IgD-negative memory B cell (primary cell): ENCODE results near the gene PRPSAP2. TPM values are rescaled to one million over a fixed set of nuclear protein-coding genes. Genes with fewer than 3 reads are reported as not detected.
A peak's percentile ranks its signal among the peaks of the same experiment; 100 is the strongest.
"Not testable (repeated sequence)": the region's sequence is repeated elsewhere in the genome, so short reads cannot be mapped to it uniquely, and the experiment has no call there.

Source experiments
- H3K27ac Mint-ChIP-seq, 3 donors: one replicate each; pipeline ENCODE4 v1.8.0; 2020 to 2022; ENCODE audit warnings: mild to moderate bottlenecking in 3 of 3, mixed read lengths in 3 of 3, moderate library complexity in 1 of 3
- H3K27me3 Mint-ChIP-seq: one replicate; pipeline ENCODE4 v1.8.0; 2021; ENCODE audit warnings: mixed read lengths
- H3K36me3 Mint-ChIP-seq: one replicate; pipeline ENCODE4 v1.8.0; 2020; ENCODE audit warnings: mild to moderate bottlenecking, mixed read lengths
- H3K4me1 Mint-ChIP-seq, 3 donors: one replicate each; pipeline ENCODE4 v1.8.0; 2020 to 2022; ENCODE audit warnings: mixed read lengths in 3 of 3, mild to moderate bottlenecking in 1 of 3
- H3K4me3 Mint-ChIP-seq, 4 donors: one replicate each; pipeline ENCODE4 v1.8.0; 2020 to 2022; ENCODE audit warnings: mild to moderate bottlenecking in 4 of 4, mixed read lengths in 4 of 4, moderate library complexity in 3 of 4
- H3K9me3 Mint-ChIP-seq, 3 donors: one replicate each; pipeline ENCODE4 v1.8.0; 2020 to 2021; ENCODE audit warnings: mixed read lengths in 3 of 3, mild to moderate bottlenecking in 1 of 3
- polyA plus RNA-seq: library from polyadenylated mRNA; unstranded; fragments of 300-500 nt; fragmentation: Illumina TruSeq; gene quantifications from one replicate; pipeline ENCODE4 v1.2.3, GENCODE V29; 2021

Gene PRPSAP2
- polyA plus RNA-seq, 1 donor from 2014 or later = 37.7 TPM

- H3K4me1 Mint-ChIP-seq = peaks cover 24 to 35% (median 26%) of the 10 kb centered on the region in 3 donors
- no peaks in the 10 kb centered on the region for H3K27me3 Mint-ChIP-seq
- H3K36me3 Mint-ChIP-seq = no peaks in the 10 kb centered on the region
- no peak overlapping the region for H3K27ac Mint-ChIP-seq
- H3K4me3 Mint-ChIP-seq = peak overlapping the region in 1 of 4 donors; percentile 35
- H3K9me3 Mint-ChIP-seq = no peaks in the 10 kb centered on the region
Observed at GRCh38 chr17:18862011-18862410, 4.1 kb downstream of the PRPSAP2 start.

GRCh38 chr17:18864996-18865395 is 7.1 kb downstream of the PRPSAP2 start:
- peak overlapping the region in 1 of 3 donors; percentile 59 for H3K27ac Mint-ChIP-seq
- peaks cover 13 to 23% (median 16%) of the 10 kb centered on the region in 3 donors for H3K4me1 Mint-ChIP-seq
- H3K4me3 Mint-ChIP-seq, H3K9me3 Mint-ChIP-seq, H3K27me3 Mint-ChIP-seq, H3K36me3 Mint-ChIP-seq: not testable (repeated sequence)

- peaks cover 2% of the 10 kb centered on the region for H3K36me3 Mint-ChIP-seq
- no peaks in the 10 kb centered on the region for H3K27me3 Mint-ChIP-seq
- no peaks in the 10 kb centered on the region for H3K9me3 Mint-ChIP-seq
- no peak overlapping the region for H3K27ac Mint-ChIP-seq
- H3K4me1 Mint-ChIP-seq = peaks cover 0 to 7% (median 6%) of the 10 kb centered on the region in 3 donors
- no peak overlapping the region for H3K4me3 Mint-ChIP-seq
Observed at GRCh38 chr17:18866866-18867813, 9.2 kb downstream of the PRPSAP2 start.

- H3K27ac Mint-ChIP-seq = no peak overlapping the region
- no peaks in the 10 kb centered on the region for H3K9me3 Mint-ChIP-seq
- H3K27me3 Mint-ChIP-seq = no peaks in the 10 kb centered on the region
- no peaks in the 10 kb centered on the region for H3K4me1 Mint-ChIP-seq
- H3K4me3 Mint-ChIP-seq = no peak overlapping the region
- peaks cover 7% of the 10 kb centered on the region for H3K36me3 Mint-ChIP-seq
Observed at GRCh38 chr17:18877104-18877645, 19.2 kb downstream of the PRPSAP2 start.

- Mint-ChIP-seq H3K27ac (peak overlapping the region in 1 of 3 donors; percentile 81), H3K9me3 (no peaks in the 10 kb centered on the region), H3K27me3 (no peaks in the 10 kb centered on the region), H3K36me3 (peaks cover 12% of the 10 kb centered on the region), H3K4me3 (no peak overlapping the region), H3K4me1 (peaks cover 4 to 9% (median 5%) of the 10 kb centered on the region in 3 donors)
Observed at GRCh38 chr17:18888766-18889290, 30.9 kb downstream of the PRPSAP2 start.

- no peaks in the 10 kb centered on the region for H3K9me3 Mint-ChIP-seq
- peaks cover 11% of the 10 kb centered on the region for H3K36me3 Mint-ChIP-seq
- H3K27me3 Mint-ChIP-seq = no peaks in the 10 kb centered on the region
- H3K4me3 Mint-ChIP-seq = no peak overlapping the region
- peaks cover 4 to 9% (median 5%) of the 10 kb centered on the region in 3 donors for H3K4me1 Mint-ChIP-seq
- H3K27ac Mint-ChIP-seq = peak overlapping the region in 1 of 3 donors; percentile 39
Observed at GRCh38 chr17:18889658-18890057, 31.7 kb downstream of the PRPSAP2 start.

GRCh38 chr17:18891541-18891940 is 33.6 kb downstream of the PRPSAP2 start:
- Mint-ChIP-seq H3K4me1 (peaks cover 5 to 9% (median 7%) of the 10 kb centered on the region in 3 donors), H3K27me3 (no peaks in the 10 kb centered on the region), H3K9me3 (no peaks in the 10 kb centered on the region), H3K4me3 (no peak overlapping the region), H3K36me3 (peaks cover 11% of the 10 kb centered on the region), H3K27ac (no peak overlapping the region)

- Mint-ChIP-seq H3K27ac (no peak overlapping the region), H3K9me3 (no peaks in the 10 kb centered on the region), H3K4me1 (peaks cover 19 to 24% (median 22%) of the 10 kb centered on the region in 3 donors), H3K36me3 (peaks cover 16% of the 10 kb centered on the region), H3K27me3 (no peaks in the 10 kb centered on the region), H3K4me3 (no peak overlapping the region)
Observed at GRCh38 chr17:18896146-18896545, 38.2 kb downstream of the PRPSAP2 start.

- H3K36me3 Mint-ChIP-seq = peaks cover 15% of the 10 kb centered on the region
- no peak overlapping the region for H3K4me3 Mint-ChIP-seq
- peaks cover 27 to 30% (median 28%) of the 10 kb centered on the region in 3 donors for H3K4me1 Mint-ChIP-seq
- no peaks in the 10 kb centered on the region for H3K27me3 Mint-ChIP-seq
- no peaks in the 10 kb centered on the region for H3K9me3 Mint-ChIP-seq
- peak overlapping the region in 1 of 3 donors; percentile 82 for H3K27ac Mint-ChIP-seq
Observed at GRCh38 chr17:18896947-18897346, 39.0 kb downstream of the PRPSAP2 start.

- Mint-ChIP-seq H3K27me3 (no peaks in the 10 kb centered on the region), H3K36me3 (peaks cover 7% of the 10 kb centered on the region), H3K9me3 (no peaks in the 10 kb centered on the region), H3K4me3 (no peak overlapping the region), H3K4me1 (peaks cover 27 to 31% (median 29%) of the 10 kb centered on the region in 3 donors), H3K27ac (no peak overlapping the region)
Observed at GRCh38 chr17:18904482-18904881, 46.6 kb downstream of the PRPSAP2 start.

- peaks cover 22 to 27% (median 26%) of the 10 kb centered on the region in 3 donors for H3K4me1 Mint-ChIP-seq
- no peaks in the 10 kb centered on the region for H3K9me3 Mint-ChIP-seq
- H3K4me3 Mint-ChIP-seq = no peak overlapping the region
- peaks cover 6% of the 10 kb centered on the region for H3K36me3 Mint-ChIP-seq
- no peaks in the 10 kb centered on the region for H3K27me3 Mint-ChIP-seq
- no peak overlapping the region for H3K27ac Mint-ChIP-seq
Observed at GRCh38 chr17:18905226-18905625, 47.3 kb downstream of the PRPSAP2 start.

- Mint-ChIP-seq H3K27me3 (no peaks in the 10 kb centered on the region), H3K36me3 (peaks cover 8% of the 10 kb centered on the region), H3K4me3 (no peak overlapping the region), H3K9me3 (no peaks in the 10 kb centered on the region), H3K27ac (no peak overlapping the region), H3K4me1 (peaks cover 0 to 3% (median 1%) of the 10 kb centered on the region in 3 donors)
Observed at GRCh38 chr17:18910326-18910725, 52.4 kb downstream of the PRPSAP2 start.

GRCh38 chr17:18910881-18911280 is 53.0 kb downstream of the PRPSAP2 start:
- no peak overlapping the region for H3K4me3 Mint-ChIP-seq
- H3K9me3 Mint-ChIP-seq = no peaks in the 10 kb centered on the region
- H3K4me1 Mint-ChIP-seq = peaks cover 0 to 3% (median 1%) of the 10 kb centered on the region in 3 donors
- peaks cover 7% of the 10 kb centered on the region for H3K36me3 Mint-ChIP-seq
- peak overlapping the region in 1 of 3 donors; percentile 53 for H3K27ac Mint-ChIP-seq
- no peaks in the 10 kb centered on the region for H3K27me3 Mint-ChIP-seq

- no peak overlapping the region for H3K4me3 Mint-ChIP-seq
- H3K9me3 Mint-ChIP-seq = no peaks in the 10 kb centered on the region
- H3K27me3 Mint-ChIP-seq = no peaks in the 10 kb centered on the region
- H3K27ac Mint-ChIP-seq = peak overlapping the region in 1 of 3 donors; percentile 48
- peaks cover 22 to 33% (median 30%) of the 10 kb centered on the region in 3 donors for H3K4me1 Mint-ChIP-seq
- H3K36me3 Mint-ChIP-seq = peaks cover 13% of the 10 kb centered on the region
Observed at GRCh38 chr17:18916816-18917500, 59.0 kb downstream of the PRPSAP2 start.
